Glomerular visceral epithelial cell (primary cell): Measurements from ENCODE around the gene NECAB3.
"Not testable (repeated sequence)": the region's sequence is repeated elsewhere in the genome, so short reads cannot be mapped to it uniquely, and the experiment has no call there.

Experiments used
- DNase-seq: peaks from one replicate; pipeline ENCODE4 v3.0.0-alpha.2; 2016; ENCODE audit errors: extremely low spot score

Gene NECAB3, protein sequence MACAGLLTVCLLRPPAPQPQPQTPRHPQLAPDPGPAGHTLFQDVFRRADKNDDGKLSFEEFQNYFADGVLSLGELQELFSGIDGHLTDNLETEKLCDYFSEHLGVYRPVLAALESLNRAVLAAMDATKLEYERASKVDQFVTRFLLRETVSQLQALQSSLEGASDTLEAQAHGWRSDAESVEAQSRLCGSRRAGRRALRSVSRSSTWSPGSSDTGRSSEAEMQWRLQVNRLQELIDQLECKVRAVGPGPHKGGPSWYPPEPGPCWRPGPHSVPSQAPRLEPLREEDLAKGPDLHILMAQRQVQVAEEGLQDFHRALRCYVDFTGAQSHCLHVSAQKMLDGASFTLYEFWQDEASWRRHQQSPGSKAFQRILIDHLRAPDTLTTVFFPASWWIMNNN

DNA sequence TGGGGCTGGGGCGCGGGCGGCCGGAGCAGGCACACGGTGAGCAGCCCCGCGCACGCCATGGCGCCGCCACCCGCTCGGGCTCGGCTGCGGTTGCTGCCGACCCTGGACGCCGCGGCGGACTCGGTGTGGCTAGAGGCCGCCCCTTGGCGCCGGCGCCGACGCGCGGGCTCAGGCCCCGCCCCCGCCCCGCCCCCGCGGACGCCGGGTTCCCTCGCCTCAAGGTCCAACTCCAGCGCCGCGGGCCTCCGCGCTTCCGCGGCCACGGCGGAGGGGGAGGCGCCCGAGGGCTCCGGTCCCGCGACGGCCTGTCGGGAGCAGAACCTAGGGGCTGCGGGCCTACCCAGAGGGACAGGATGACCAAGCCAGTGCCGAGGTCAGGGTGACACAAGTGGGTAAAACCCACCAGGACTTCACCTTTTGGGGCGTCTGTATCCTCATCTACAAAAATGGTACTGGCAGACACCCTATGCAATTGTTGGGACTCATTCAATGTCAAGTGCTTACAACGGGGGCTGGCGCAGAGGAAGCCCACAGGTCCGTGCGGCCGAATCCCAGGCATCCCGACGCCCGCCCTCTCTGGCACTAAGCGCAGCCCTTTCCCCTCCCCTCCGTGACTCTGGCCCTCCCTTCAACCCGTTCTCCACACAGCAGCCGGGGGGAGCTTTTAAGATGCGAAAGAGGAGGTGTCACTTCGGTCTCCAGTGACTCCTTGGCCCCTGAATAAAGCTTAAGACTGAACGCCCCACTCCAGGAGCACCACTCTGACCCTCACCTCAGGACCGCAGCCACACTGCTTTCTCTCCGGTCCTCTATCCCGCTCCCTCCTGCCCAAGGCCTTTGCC lies at the start of gene NECAB3:
Gene NECAB3 (minus strand): TSS at position 135 of the 842 bp plus-strand sequence. CDS start 76 bp downstream, at position 59.
- DNase-seq, result peak; percentile 88

DNA sequence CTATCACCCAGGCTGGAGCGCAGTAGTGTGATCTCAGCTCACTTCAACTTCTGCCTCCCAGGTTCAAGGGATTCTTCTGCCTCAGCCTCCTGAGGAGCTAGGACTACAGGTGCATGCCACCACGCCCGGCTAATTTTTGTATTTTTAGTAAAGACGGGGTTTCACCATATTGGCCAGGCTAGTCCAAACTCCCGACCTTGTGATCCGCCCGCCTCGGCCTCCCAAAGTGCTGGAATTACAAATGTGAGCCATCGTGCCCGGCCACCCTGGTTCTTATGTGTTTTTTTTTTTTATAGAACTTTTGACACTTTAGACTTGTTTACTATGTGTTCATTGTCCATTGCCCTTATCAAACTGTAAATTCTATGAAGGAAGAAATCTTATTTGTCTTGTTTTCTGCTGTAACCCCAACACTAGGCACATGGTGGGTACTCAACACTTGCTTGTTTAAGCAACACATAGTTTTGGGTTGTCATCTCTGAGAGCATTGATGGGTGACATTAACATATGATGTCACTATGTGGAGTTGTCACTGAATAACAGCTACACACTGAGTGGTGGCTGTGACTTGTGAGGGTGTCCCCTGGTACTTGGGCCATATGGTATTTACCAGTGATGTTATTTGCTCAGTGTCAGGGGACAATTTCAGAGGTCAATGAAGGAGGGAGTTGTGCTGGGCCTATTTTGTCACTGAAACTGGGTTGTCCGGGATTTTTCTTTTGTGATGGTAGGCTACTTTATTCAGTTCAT lies 47.3 kb upstream of the NECAB3 start:
- no peak for DNase-seq

DNA sequence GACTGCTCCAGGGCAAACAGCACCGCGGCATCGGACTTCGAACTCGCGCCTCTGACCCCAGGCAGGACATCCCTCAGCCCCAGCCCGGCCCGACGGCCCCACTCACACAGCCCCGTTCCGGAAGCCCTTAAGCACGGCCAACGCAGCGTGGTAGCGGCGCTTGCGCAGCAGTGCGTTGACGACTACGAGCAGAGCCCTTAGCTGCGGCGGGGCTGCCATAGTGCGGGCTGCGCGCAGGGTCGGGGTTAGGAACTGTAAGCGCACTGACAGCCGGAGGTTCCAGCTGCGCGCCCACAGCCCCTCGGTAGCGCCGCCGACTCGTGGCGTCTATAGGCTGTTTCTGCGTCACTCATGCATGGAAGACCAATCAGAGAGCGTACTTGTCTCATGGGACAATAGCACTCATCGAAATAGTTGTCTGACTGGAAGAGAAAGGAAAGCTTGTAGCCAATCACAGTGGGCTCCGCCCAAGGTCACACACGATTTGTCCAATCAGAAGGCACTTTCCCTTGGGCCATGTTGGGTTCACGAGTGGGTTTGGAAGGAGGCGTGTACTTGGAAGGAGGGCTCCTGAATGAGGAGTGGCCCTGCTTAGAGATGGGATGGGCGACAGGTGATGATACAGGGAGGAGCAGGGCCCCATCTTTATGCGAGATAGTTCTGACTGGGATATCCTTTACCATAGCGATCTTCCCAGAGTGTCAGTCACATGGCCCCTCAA lies 45.9 kb upstream of the NECAB3 start, which contains the start of gene PXMP4:
Gene PXMP4 (minus strand): TSS at position 322 of the 721 bp plus-strand sequence. CDS start 103 bp downstream, at position 219.
- DNase-seq, result peak; percentile 95

DNA sequence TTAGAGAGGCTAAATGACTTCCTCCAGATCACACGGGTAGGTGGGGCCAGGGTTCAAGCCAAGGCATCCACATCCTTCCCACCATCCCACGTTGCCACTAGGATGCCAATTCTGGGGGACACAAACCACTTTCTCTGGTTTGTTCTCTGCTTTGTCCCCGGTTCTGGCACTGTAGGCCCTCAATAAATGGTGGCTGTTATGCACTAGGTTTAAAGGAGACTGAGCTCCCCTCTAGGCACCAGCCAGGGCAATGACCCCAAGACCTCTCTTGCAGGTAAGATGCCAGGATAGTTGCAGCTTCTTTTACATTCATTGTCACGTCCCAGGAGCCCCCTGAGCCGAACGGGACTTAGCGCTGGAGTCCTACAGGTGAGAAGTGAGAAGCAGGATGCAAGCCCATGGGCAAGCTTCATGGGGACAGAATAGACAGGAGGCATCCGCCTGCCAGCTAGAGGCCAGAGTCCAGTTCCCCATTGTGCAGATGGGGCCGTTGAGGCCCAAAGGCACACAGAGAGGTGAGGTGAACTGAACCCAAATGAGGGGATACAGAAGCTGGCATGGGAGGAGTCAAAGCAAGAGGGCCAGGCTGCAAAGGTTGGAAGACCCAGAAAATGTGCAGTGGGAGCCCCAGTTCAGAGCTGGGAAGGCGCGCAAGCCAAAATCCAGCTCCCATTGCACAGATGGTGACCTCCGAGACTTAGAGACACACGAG lies 45.2 kb upstream of the NECAB3 start:
- DNase-seq, result no peak

DNA sequence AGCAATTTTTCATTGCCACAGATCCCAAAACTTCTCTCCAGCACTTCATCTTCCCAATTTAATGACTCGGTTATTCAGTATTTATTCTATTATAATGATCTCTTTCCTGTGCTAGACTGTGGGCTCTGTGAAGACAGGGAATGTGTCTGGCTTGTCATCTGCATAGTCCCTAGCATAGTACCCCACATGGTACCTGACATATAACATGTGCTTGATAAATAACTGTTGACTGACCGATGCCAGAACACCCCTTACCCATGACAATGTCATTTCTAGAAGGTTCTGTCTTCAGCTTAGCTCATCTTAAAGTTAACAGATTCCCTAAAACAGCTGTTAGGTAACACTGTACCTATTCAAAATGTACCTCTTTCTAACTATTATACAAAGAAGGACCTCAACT lies 42.3 kb upstream of the NECAB3 start:
- DNase-seq, result no peak

DNA sequence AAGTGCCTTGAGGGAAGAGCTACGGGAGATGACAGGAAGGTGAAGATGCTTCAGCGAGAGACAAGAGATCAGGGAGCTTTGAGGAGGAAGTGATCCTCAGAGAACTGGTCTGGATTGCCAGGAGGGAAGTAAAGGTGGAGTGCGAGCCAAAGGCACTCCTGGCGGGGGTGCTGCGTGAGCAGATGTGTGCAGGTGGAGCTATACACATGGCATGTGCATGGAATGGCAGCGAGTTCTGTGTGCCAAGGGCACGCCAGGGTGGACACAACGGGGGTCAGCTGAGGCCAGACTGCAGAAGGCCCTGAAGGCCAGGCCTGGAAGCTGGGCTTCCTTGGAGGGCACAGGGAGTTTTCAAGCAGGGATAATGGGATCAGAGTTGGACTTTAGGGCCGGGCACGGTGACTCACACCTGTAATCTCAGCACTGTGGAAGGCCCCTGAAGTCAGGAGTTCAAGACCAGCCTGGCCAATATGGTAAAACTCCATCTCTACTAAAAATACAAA lies 39.7 kb upstream of the NECAB3 start:
- DNase-seq, result no peak

DNA sequence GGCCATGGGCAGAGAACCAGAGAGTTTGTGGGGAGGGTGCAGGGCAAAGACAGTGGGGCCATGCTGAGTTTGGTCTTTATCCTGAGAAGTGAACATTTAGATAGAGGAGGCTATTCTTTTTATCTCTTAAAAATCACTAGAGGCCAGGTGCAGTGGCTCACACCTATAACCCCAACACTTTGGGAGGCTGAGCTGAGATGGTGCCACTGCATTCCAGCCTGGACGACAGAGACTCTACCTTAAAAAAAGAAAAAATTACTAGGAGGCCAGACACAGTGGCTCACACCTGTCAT lies 37.2 kb upstream of the NECAB3 start:
- no peak for DNase-seq

DNA sequence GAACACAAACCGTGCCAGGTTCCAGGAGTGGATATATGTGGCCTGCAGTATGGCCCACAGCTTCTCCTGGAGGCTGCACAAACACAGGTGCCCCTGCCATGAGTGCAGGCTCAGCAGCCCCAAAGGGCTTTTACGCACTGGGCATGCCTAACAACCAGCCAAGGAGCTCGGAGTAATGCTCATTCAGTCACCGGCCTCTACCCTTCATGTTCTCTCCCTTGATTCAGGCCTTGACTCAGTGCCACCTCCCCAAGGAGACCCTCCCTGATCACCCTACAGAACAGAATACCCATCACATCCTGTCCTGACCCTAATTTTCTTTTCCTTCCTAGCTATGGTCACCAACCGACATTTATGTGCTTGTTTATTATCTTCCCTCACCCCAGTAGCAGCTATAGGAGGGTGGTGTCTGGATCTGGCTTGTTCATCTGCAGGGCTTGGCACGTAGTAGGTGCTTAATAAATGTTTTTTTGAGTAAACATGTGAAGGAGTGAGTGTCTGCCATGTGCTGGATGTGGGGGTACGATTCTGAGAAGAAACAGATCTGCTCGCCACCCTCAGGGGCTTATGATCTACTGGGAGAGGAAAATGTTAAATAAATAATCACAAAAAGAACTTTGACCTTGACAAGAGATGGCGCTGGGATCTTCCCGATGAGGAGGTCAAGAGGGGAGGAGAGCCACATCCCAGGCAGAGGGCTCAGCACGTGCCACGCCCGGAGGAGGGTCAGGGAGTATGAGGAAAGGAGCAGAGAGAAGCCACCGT lies 36.6 kb upstream of the NECAB3 start:
- no peak for DNase-seq

DNA sequence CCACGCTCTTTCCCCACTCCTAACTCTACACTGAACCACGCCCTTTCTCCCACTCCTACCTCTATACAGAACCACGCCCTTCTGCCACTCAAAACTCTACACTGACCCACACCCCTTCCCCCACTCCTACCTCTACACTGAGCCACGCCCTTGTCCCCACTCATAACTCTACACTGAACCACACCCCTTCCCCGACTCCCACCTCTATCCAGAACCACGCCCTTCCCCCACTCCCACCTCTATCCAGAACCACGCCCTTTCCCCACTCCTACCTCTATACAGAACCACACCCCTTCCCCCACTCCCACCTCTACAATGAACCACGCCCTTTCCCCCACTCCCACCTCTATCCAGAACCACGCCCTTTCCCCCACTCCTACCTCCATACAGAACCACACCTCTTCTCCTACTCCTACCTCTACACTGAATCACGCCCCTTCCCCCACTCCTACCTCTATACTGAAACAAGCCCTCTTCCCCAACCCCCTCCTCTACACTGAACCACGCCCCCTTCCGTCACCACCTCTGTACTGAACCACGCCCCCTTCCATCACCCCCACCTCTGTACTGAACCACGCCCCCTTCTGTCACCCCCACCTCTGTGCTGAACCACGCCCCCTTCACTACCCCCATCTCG lies 35.8 kb upstream of the NECAB3 start:
- DNase-seq, result no peak

DNA sequence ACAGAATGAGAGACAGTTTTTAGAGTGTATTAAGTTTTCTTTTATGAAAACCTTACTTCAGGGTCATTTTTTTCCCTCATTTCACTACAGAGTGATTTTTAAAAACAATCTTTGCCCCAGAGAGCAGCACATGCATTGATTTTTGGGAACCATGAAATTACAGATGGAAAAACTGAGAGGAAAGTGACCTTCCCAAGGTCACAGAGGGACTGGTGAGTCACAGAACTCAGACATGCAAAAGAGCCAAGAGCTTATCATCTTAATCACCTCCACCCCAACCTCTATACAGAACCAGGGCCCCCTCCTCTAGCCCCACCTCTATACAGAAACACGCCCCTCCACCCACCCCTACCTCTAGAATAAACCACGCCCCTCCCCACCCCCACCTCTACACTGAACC lies 35.2 kb upstream of the NECAB3 start:
- DNase-seq, result no peak

DNA sequence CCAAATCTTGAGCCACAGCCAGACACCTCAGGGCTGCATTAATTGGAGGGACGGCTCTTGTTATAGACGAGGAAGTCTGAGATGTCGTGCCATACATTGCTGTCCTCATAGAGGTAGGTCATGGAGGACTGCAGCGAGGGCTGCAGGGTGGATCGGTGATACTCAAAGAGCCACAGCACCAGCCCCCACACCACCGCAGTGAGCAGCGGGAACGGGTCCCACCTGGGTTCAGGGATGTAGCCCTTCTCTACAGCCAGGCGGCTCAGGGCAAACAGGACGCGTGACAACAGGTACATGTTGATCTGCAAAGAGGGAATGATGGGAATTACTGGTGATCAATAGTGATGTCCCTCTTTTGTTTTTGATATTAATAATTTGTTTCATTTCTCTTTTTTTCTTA lies 33.4 kb upstream of the NECAB3 start:
- DNase-seq, result no peak

DNA sequence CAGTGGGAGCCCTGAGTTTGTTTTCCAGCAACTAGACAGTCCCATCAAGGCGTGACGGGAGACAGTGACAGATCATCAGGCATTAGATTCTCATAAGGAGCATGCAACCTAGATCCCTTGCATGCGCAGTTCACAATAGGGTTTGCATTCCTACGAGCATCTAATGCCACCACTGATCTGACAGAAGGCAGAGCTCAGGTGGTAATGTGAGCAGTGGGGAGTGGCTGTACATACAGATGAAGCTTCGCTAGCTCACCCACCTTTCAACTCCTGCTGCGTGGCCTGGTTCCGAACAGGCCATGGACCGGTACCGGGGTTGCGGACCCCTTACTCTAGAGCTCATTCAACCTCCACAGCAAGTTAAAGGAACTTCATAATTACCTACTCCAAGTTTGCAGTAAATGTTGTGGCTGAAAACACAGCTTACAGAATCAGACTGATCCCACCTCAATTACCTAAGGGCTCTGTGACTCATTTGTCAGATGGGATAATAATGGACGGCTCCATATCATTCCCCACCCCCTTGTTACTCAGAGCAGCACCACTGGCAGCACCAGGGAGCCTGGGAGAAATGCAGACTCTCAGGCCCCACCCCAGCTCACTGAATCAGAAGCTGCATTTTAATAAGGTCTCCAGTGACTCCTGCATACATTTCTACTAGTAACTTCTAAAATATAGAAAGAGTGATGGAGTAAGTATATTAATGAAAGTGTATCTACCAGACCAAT lies 30.1 kb upstream of the NECAB3 start:
- no peak for DNase-seq

DNA sequence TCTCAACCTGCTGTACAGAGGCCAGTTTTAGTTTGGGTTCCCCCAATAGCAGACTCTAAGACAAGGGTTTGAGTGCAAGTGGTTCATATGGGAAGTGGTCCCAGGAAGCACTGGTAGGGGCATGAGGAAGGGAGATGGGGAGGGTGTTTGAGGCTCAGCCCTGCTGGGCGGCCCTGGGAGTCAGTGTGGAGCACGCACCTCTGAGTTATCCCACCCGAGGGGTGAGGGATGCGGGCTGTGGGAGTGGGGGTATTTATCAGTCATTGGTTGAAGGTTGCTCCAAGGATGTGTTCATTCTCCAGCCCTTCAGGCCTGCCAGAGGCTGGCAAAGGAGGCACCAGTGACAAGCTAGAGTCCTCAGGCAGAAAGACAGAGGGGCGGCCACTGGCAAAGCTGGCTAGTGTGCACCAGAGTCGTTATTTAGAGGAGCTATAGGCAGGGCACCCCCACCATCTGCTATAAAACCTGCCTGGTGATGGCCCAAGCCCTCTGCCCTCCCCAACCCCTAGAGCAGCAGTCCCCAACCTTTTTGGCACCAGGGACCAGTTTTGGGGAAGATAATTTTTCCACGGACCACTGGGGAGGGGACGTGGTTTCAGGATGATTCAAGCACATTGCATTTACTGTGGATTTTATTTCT lies 29.4 kb upstream of the NECAB3 start:
- DNase-seq, result no peak

DNA sequence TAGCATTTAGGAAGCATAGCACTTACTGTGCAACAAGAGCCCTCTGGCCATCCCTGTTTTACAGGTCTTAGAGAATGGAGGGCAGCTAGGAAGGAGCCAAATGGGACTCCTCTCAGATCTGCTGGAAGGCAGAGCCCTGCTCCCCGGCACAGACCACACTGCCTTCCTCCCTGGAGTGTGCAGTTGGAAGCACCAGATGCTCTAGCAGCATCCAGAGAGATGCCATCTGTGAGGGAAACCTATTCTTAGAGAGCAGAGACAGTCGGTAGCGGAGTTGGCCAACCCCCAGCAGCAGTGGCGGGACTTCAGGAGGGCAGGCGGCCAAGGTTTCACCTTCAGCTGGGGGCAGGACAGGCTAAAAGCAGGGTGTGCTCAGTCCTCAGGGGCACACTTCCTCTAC lies 28.6 kb upstream of the NECAB3 start:
- DNase-seq, result no peak

DNA sequence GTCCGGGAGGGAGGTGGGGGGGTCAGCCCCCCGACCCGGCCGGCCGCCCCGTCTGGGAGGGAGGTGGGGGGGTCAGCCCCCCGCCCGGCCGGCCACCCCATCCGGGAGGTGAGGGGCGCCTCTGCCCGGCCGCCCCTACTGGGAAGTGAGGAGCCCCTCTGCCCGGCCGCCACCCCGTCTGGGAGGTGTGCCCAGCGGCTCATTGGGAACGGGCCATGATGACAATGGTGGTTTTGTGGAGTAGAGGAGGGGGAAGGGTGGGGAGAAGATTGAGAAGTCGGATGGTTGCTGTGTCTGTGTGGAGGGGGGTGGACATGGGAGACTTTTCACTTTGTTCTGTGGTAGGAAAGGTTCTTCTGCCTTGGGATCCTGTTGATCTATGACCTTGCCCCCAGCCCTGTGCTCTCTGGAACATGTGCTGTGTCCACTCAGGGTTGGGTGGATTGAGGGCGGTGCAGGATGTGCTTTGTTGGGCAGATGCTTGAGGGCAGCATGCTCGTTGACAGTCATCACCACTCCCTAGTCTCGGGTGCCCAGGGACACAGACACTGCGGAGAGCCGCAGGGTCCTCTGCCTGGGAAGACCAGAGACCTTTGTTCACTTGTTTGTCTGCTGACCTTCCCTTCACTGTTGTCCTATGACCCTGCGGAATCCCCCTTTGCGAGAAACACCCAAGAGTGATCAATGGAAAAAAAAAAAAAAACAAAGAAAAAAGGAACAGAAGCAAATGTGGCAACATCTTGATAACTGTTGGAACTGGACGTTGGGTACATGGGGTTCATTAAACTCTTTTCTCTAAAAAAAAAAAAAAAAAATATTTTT lies 27.6 kb upstream of the NECAB3 start:
- DNase-seq, result no peak

DNA sequence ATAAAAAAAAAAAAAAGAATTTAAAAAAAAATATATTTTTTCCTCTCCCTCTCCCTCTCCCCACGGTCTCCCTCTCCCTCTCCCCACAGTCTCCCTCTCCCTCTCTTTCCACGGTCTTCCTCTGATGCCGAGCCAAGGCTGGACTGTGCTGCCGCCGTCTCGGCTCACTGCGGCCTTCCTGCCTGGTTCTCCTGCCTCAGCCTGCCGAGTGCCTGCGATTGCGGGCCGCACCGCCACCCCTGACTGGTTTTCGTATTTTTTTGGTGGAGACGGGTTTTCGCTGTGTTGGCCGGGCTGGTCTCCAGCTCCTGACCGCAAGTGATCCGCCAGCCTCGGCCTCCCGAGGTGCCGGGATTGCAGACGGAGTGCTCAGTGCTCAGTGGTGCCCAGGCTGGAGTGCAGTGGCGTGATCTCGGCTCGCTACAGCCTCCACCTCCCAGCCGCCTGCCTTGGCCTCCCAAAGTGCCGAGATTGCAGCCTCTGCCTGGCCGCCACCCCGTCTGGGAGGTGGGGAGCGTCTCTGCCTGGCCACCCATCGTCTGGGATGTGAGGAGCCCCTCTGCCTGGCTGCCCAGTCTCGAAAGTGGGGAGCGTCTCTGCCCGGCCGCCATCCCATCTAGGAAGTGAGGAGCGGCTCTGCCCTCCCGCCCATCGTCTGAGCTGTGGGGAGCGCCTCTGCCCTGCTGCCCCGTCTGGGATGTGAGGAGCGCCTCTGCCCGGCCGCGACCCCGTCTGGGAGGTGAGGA lies 26.6 kb upstream of the NECAB3 start:
- DNase-seq, result not testable (repeated sequence)

DNA sequence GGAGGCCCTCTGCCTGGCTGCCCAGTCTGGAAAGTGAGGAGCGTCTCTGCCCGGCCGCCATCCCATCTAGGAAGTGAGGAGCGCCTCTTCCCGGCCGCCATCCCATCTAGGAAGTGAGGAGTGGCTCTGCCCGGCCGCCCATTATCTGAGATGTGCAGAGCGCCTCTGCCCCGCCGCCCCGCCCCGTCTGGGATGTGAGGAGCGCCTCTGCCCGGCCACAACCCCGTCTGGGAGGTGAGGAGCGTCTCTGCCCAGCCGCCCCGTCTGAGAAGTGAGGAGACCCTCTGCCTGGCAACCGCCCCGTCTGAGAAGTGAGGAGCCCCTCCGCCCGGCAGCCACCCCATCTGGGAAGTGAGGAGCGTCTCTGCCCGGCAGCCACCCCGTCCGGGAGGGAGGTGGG lies 24.7 kb upstream of the NECAB3 start:
- DNase-seq, result not testable (repeated sequence)
